Body of pancreas (tissue), 4 donors: ENCODE results near the gene CNOT6. TPM values are rescaled to one million over a fixed set of nuclear protein-coding genes. Genes with fewer than 3 reads are reported as not detected.

Source experiments
- ATAC-seq: fragments of 150-250 bp; one replicate; pipeline ENCODE4 v1.9.1; 2016
- DNase-seq, 4 donors: peaks; one replicate each; pipeline ENCODE4 v3.0.0-alpha.2; 2019
- H3K27ac ChIP-seq, 4 donors: fragments of 200-600 bp; sonication (generic); 1 replicate in 3 of 4; 2 replicates in 1 of 4; pipeline versions ENCODE4 v1.5.1 to v1.6.1; 2016 to 2019; ENCODE audit warnings: mild to moderate bottlenecking in 1 of 4, mixed read lengths in 1 of 4, moderate library complexity in 1 of 4
- H3K27me3 ChIP-seq, 2 donors: fragments of 200-600 bp; sonication (generic); one replicate each; pipeline ENCODE4 v1.6.0; 2016; ENCODE audit warnings: mild to moderate bottlenecking in 1 of 2
- H3K36me3 ChIP-seq, 2 donors: fragments of 200-600 bp; sonication (generic); replicated peaks in 1 of 2; 2 replicates each; pipeline ENCODE4 v1.5.1; 2016; ENCODE audit warnings: low read depth in 2 of 2; ENCODE audit not compliant: insufficient read depth in 1 of 2
- H3K4me1 ChIP-seq: fragments of 200-600 bp; sonication (generic); one replicate; pipeline ENCODE4 v1.6.0; 2016
- H3K4me3 ChIP-seq, 2 donors: fragments of 200-600 bp; sonication (generic); 1 replicate in 1 of 2; 2 replicates in 1 of 2; pipeline ENCODE4 v1.5.1; 2016 to 2019
- H3K9me3 ChIP-seq, 3 donors: fragments of 200-600 bp; sonication (generic); 1 replicate in 2 of 3; 2 replicates in 1 of 3; pipeline ENCODE4 v1.5.1; 2016
- CTCF ChIP-seq, 7 experiments: fragments of 450-650 bp in 4 of 7; fragments of 200-600 bp in 3 of 7; sonication (generic) in 3 of 7; IDR thresholded peaks; one replicate each; pipeline ENCODE4 v1.5.1; 2016 to 2019; ENCODE audit warnings: antibody characterized with exemption in 7 of 7
- POLR2A ChIP-seq, 3 donors: fragments of 450-650 bp; IDR thresholded peaks; one replicate each; pipeline ENCODE4 v1.6.1; 2016; ENCODE audit warnings: antibody characterized with exemption in 3 of 3, mild to moderate bottlenecking in 2 of 3
- WGBS, 2 donors: methylation state at CpG; one replicate each; pipeline ENCODE4 v1.1.5; 2017; 5-methylcytosine and 5-hydroxymethylcytosine counted together
- intact Hi-C: fragments of 100-400 bp; cut with DNase I; formaldehyde crosslinking; loops from one replicate; pipeline ENCODE4 v1.15.1; 2023
- total RNA-seq, 2 donors: library from RNA; depleted of rRNA; stranded (reverse); fragments of >200 nt; gene quantifications; one replicate each; pipeline ENCODE4 v1.1.0, GENCODE V29; 2016

CNOT6 gene
- total RNA-seq, 2 donors from 2014 or later, result 4.0 to 7.5 TPM

DNA sequence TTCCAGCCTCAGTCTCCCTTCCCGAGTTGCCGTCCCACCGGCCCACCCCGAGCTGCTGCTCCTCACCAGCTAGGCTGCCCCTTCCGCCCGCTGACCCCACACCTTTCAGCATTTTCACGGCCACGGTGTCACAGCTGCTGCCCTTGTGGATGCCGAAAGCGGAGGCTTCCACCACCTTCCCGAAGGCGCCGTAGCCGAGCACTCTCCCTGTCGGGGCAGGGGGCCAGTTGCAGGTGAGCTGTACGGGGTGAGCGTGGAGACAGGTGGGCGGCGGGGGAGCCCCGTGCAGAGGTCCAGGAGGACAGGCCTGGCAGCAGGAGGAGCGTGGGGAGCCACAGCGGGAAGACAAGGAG is 125.4 kb downstream of the CNOT6 start:
- no peak for ATAC-seq
- no peak for DNase-seq

GRCh38 chr5:180620014-180620413 is 125.8 kb downstream of the CNOT6 start:
- WGBS, 2 donors, result 55 to 62% methylated on average over 2 to 12 of the region's 14 CpGs
- intact Hi-C loops, result no loop called here
- TF ChIP-seq CTCF (IDR thresholded peaks at IDR 0.05), result no peak
- TF ChIP-seq POLR2A (IDR thresholded peaks at IDR 0.05), result no peak
- no peak for DNase-seq
- H3K9me3 ChIP-seq, result no peaks in the 10 kb centered on the region
- no peaks in the 10 kb centered on the region for H3K36me3 ChIP-seq
- no peak for ATAC-seq
- no peak overlapping the region for H3K4me3 ChIP-seq
- no peak overlapping the region for H3K27ac ChIP-seq
- H3K4me1 ChIP-seq, result peaks cover 9% of the 10 kb centered on the region
- peaks cover 0 to 7% of the 10 kb centered on the region in 2 donors for H3K27me3 ChIP-seq

More for the DNA sequence above, 125.4 kb downstream of the CNOT6 start:
- Histone ChIP-seq H3K4me1 (peaks cover 9% of the 10 kb centered on the region), H3K9me3 (no peaks in the 10 kb centered on the region), H3K4me3 (no peak overlapping the region), H3K27me3 (peaks cover 0 to 7% of the 10 kb centered on the region in 2 donors), H3K36me3 (no peaks in the 10 kb centered on the region), H3K27ac (no peak overlapping the region)
- TF ChIP-seq CTCF (IDR thresholded peaks at IDR 0.05), result no peak
- TF ChIP-seq POLR2A (IDR thresholded peaks at IDR 0.05), result no peak
- intact Hi-C loops, result no loop called here
- 76% methylated on average over 20 to 22 of the region's 22 CpGs for WGBS, 2 donors

- ATAC-seq (no peak), DNase-seq (no peak)
- Histone ChIP-seq H3K36me3 (no peaks in the 10 kb centered on the region), H3K27ac (no peak overlapping the region), H3K27me3 (peaks cover 0 to 7% of the 10 kb centered on the region in 2 donors), H3K9me3 (no peaks in the 10 kb centered on the region), H3K4me3 (no peak overlapping the region), H3K4me1 (peaks cover 9% of the 10 kb centered on the region)
- intact Hi-C loops, result no loop called here
- WGBS, 2 donors, result 81 to 91% methylated on average over 6 to 26 of the region's 32 CpGs
- TF ChIP-seq CTCF (IDR thresholded peaks at IDR 0.05) (no peak), POLR2A (IDR thresholded peaks at IDR 0.05) (no peak)
Observed at GRCh38 chr5:180621311-180621710, 127.1 kb downstream of the CNOT6 start.

DNA sequence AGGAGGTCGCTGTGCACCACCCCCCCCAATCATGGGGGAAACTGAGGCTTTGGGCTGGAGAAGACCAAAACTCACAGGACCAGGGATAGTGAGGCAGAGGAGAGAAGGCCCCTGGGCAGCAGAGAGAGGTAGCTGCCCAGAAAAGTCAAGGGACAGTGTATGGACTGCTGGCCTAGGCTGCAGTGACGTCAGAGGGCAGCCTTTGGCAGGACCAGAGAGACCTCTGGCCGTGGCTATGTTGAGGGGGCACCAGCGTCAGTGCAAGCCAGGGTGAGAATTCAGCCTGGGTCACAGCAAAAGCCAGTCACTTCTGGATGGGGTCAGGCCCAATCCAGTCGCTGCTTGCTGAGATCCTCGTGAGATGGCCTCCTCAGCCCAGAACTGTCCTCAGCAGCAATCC is 128.7 kb downstream of the CNOT6 start:
- H3K9me3 ChIP-seq, result no peaks in the 10 kb centered on the region
- no peak for DNase-seq
- peaks cover 0 to 7% of the 10 kb centered on the region in 2 donors for H3K27me3 ChIP-seq
- H3K4me3 ChIP-seq, result no peak overlapping the region
- TF ChIP-seq CTCF (IDR thresholded peaks at IDR 0.05), result no peak
- TF ChIP-seq POLR2A (IDR thresholded peaks at IDR 0.05), result no peak
- intact Hi-C loops, result no loop called here
- no peak for ATAC-seq
- WGBS, 2 donors, result 68 to 84% methylated on average over 4 to 6 of the region's 6 CpGs
- H3K27ac ChIP-seq, result no peak overlapping the region
- H3K36me3 ChIP-seq, result no peaks in the 10 kb centered on the region
- peaks cover 9% of the 10 kb centered on the region for H3K4me1 ChIP-seq

- peaks cover 0 to 5% of the 10 kb centered on the region in 2 donors for H3K27me3 ChIP-seq
- no peaks in the 10 kb centered on the region for H3K9me3 ChIP-seq
- intact Hi-C loops, result no loop called here
- no peaks in the 10 kb centered on the region for H3K36me3 ChIP-seq
- ATAC-seq (no peak), DNase-seq (no peak)
- H3K4me3 ChIP-seq, result no peak overlapping the region
- TF ChIP-seq POLR2A (IDR thresholded peaks at IDR 0.05) (no peak), CTCF (IDR thresholded peaks at IDR 0.05) (no peak)
- H3K27ac ChIP-seq, result no peak overlapping the region
- 72 to 77% methylated on average over 5 to 10 of the region's 10 CpGs for WGBS, 2 donors
- peaks cover 9% of the 10 kb centered on the region for H3K4me1 ChIP-seq
Observed at GRCh38 chr5:180623411-180623834, 129.2 kb downstream of the CNOT6 start.
